ENCODE data around the gene LMBR1L.

DNA sequence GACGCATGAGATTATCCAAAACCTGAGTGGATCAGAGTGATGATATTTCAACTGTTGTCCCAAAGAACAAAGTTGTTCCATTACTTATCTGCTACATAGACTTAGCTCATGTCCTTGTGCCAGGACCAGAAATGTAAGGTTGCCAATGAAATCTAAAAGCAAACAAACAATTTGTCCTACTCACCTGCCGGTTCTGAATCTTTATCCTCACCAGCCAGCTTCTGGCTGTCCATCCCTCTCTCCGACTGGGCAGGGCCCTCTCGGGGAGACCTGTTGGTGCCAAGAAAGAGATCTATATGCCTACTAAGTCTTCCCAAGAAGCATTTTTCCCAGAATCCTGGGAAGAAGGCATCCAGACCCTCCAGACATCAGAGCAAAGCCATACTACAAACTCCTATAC is 55.6 kb downstream of the LMBR1L start:
- no peak for TF ChIP-seq SP1 (IDR thresholded peaks at IDR 0.05)
- TF ChIP-seq NFRKB (IDR thresholded peaks at IDR 0.05): no peak
- no peak for TF ChIP-seq PKNOX1 (IDR thresholded peaks at IDR 0.05)
- TF ChIP-seq CTBP1 (IDR thresholded peaks at IDR 0.05; ENCODE audit: borderline replicate concordance): no peak
- TF ChIP-seq ARNT (IDR thresholded peaks at IDR 0.05): no peak
- TF ChIP-seq FOXK2 (IDR thresholded peaks at IDR 0.05): no peak
- TF ChIP-seq ZNF384 (IDR thresholded peaks at IDR 0.05): no peak
- no peak for TF ChIP-seq FOXM1 (IDR thresholded peaks at IDR 0.05; ENCODE audit: borderline replicate concordance)
- no peak for TF ChIP-seq FOXA1 (IDR thresholded peaks at IDR 0.05)

Data from HEK293T (cell line).